Peyer's patch (tissue), 4 donors: Measurements from ENCODE around the gene RDH5. TPM values are rescaled to one million over a fixed set of nuclear protein-coding genes. Genes with fewer than 3 reads are reported as not detected.

Experiments
- DNase-seq, 3 donors: peaks; one replicate each; pipeline ENCODE4 v3.0.0-alpha.2; 2017 to 2019
- H3K27ac ChIP-seq, 4 donors: fragments of 200-600 bp; sonication (generic); one replicate each; pipeline ENCODE4 v1.5.1; 2016 to 2019
- H3K27me3 ChIP-seq, 2 donors: fragments of 200-600 bp; sonication (generic); one replicate each; pipeline ENCODE4 v1.5.1; 2019
- H3K36me3 ChIP-seq, 3 donors: fragments of 200-600 bp; sonication (generic); one replicate each; pipeline ENCODE4 v1.5.1; 2016 to 2019
- H3K4me1 ChIP-seq, 4 donors: fragments of 200-600 bp; sonication (generic); one replicate each; pipeline ENCODE4 v1.5.1; 2016 to 2019
- H3K4me3 ChIP-seq, 4 donors: fragments of 200-600 bp; sonication (generic); 1 replicate in 3 of 4; 2 replicates in 1 of 4; pipeline ENCODE4 v1.5.1; 2016 to 2019; ENCODE audit warnings: mild to moderate bottlenecking in 1 of 4
- H3K9me3 ChIP-seq, 4 donors: fragments of 200-600 bp; sonication (generic); one replicate each; pipeline ENCODE4 v1.5.1; 2016 to 2019; ENCODE audit warnings: mild to moderate bottlenecking in 1 of 4
- CTCF ChIP-seq, 6 experiments: fragments of 450-650 bp in 4 of 6; fragments of 200-600 bp in 2 of 6; sonication (generic) in 1 of 6; IDR thresholded peaks; one replicate each; pipeline ENCODE4 v1.5.1; 2017 to 2019; ENCODE audit warnings: antibody characterized with exemption in 6 of 6, mild to moderate bottlenecking in 3 of 6, moderate library complexity in 1 of 6
- POLR2A ChIP-seq, 2 donors: fragments of 450-650 bp; IDR thresholded peaks; one replicate each; pipeline ENCODE4 v1.5.1; 2017; ENCODE audit warnings: antibody characterized with exemption in 2 of 2, mild to moderate bottlenecking in 2 of 2, moderate library complexity in 2 of 2
- total RNA-seq, 4 donors: library from RNA; depleted of rRNA; stranded (reverse); fragments of >200 nt; gene quantifications; one replicate each; pipeline ENCODE4 v1.1.0, GENCODE V29; 2016

Gene RDH5
- total RNA-seq, 4 donors from 2014 or later, result 47.0 to 113 (median 90.9) TPM

- no peaks in the 10 kb centered on the region for H3K9me3 ChIP-seq
- H3K27me3 ChIP-seq, result no peaks in the 10 kb centered on the region
Measured at GRCh38 chr12:55693323-55694187, 26.6 kb upstream of the RDH5 start.

GRCh38 chr12:55694188-55694515 lies 26.0 kb upstream of the RDH5 start:
- DNase-seq, result no peak
- Histone ChIP-seq H3K27ac (no peak overlapping the region), H3K9me3 (no peaks in the 10 kb centered on the region), H3K4me1 (peaks cover 0 to 8% (median 0%) of the 10 kb centered on the region in 4 donors), H3K4me3 (no peak overlapping the region), H3K36me3 (no peaks in the 10 kb centered on the region), H3K27me3 (no peaks in the 10 kb centered on the region)
- TF ChIP-seq POLR2A (IDR thresholded peaks at IDR 0.05) (no peak), CTCF (IDR thresholded peaks at IDR 0.05) (no peak)

More at GRCh38 chr12:55693323-55694187, 26.6 kb upstream of the RDH5 start:
- Histone ChIP-seq H3K36me3 (no peaks in the 10 kb centered on the region), H3K4me1 (peaks cover 0 to 8% (median 0%) of the 10 kb centered on the region in 4 donors), H3K4me3 (no peak overlapping the region), H3K27ac (no peak overlapping the region)
- no peak for TF ChIP-seq POLR2A (IDR thresholded peaks at IDR 0.05)
- TF ChIP-seq CTCF (IDR thresholded peaks at IDR 0.05), result no peak
- DNase-seq, result no peak

GRCh38 chr12:55694651-55695050 lies 25.5 kb upstream of the RDH5 start:
- no peaks in the 10 kb centered on the region for H3K27me3 ChIP-seq
- H3K27ac ChIP-seq, result no peak overlapping the region
- TF ChIP-seq CTCF (IDR thresholded peaks at IDR 0.05) (no peak), POLR2A (IDR thresholded peaks at IDR 0.05) (no peak)
- H3K36me3 ChIP-seq, result no peaks in the 10 kb centered on the region
- H3K4me3 ChIP-seq, result no peak overlapping the region
- no peak for DNase-seq
- no peaks in the 10 kb centered on the region for H3K9me3 ChIP-seq
- H3K4me1 ChIP-seq, result peaks cover 0 to 8% (median 0%) of the 10 kb centered on the region in 4 donors

GRCh38 chr12:55695349-55695748 lies 24.8 kb upstream of the RDH5 start:
- Histone ChIP-seq H3K27me3 (no peaks in the 10 kb centered on the region), H3K36me3 (no peaks in the 10 kb centered on the region), H3K27ac (peak overlapping the region in 1 of 4 donors; percentile 1), H3K9me3 (no peaks in the 10 kb centered on the region), H3K4me3 (no peak overlapping the region), H3K4me1 (peaks cover 0 to 8% (median 0%) of the 10 kb centered on the region in 4 donors)
- TF ChIP-seq POLR2A (IDR thresholded peaks at IDR 0.05) (no peak), CTCF (IDR thresholded peaks at IDR 0.05) (no peak)
- DNase-seq, result no peak

- Histone ChIP-seq H3K27me3 (no peaks in the 10 kb centered on the region), H3K36me3 (no peaks in the 10 kb centered on the region), H3K9me3 (no peaks in the 10 kb centered on the region), H3K4me3 (no peak overlapping the region), H3K27ac (no peak overlapping the region), H3K4me1 (peaks cover 0 to 8% (median 0%) of the 10 kb centered on the region in 4 donors)
- TF ChIP-seq POLR2A (IDR thresholded peaks at IDR 0.05) (no peak), CTCF (IDR thresholded peaks at IDR 0.05) (no peak)
- DNase-seq, result no peak
Measured at GRCh38 chr12:55696141-55696540, 24.1 kb upstream of the RDH5 start.
